HG02884 (cell line): ENCODE results near the gene KBTBD4.
A peak's percentile ranks its signal among the peaks of the same experiment; 100 is the strongest.
"Not testable (repeated sequence)": the region's sequence is repeated elsewhere in the genome, so short reads cannot be mapped to it uniquely, and the experiment has no call there.

Experiments used
- ATAC-seq: cut with Tn5 transposase; IDR thresholded peaks from one replicate; pipeline ENCODE4 v1.9.1; 2021; ENCODE audit warnings: mild to moderate bottlenecking, moderate library complexity; ENCODE audit not compliant: unreplicated experiment

The KBTBD4 gene

DNA sequence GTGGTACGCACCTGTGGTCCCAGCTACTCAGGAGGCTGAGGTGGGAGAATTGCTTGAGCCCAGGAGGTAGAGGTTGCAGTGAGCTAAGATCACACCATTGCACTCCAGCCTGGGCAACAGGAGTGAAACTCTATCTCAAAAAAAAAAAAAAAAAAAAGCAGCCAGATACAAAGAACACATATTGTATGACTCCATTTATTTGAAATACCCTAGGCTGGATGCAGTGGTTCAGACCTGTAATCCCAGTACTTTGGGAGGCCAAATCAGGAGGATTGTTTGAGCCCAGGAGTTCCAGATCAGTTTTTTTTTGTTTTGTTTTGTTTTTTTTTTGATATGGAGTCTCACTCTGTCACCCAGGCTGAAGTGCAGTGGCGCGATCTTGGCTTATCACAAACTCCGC is 16.4 kb downstream of the KBTBD4 start:
- ATAC-seq, result not testable (repeated sequence)

DNA sequence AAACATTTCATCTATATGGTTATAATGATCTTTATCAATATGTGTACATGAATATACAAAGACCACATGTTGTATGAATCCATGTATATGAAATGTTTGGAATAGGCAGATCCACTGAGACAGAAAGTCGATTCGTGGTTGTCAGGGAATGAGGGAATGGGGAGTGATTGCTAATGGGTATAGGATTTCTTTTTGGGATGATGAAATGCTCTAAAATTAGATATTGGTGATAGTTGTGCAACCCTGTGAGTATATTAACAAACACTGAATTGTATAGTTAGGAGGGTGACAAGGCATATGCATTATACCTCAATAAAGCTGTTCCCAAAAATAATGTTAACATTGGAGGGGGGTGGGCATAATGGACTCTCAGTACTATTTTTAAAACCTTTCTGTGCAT is 18.3 kb downstream of the KBTBD4 start:
- ATAC-seq, result no peak

DNA sequence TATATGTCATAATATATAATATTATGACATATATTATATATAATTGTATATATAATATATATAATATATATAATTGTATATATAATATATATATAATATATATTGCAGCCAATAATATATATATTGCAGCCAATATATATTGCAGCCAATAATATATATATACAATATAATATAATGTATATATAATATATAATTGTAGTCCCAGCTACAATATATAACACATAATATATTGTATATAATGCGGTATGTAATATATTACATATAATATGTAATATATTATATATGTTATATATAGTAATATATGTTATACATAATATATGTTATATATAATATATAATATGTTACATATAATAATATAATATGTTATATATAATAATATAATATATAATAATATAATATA is 20.1 kb downstream of the KBTBD4 start:
- ATAC-seq, result no peak

DNA sequence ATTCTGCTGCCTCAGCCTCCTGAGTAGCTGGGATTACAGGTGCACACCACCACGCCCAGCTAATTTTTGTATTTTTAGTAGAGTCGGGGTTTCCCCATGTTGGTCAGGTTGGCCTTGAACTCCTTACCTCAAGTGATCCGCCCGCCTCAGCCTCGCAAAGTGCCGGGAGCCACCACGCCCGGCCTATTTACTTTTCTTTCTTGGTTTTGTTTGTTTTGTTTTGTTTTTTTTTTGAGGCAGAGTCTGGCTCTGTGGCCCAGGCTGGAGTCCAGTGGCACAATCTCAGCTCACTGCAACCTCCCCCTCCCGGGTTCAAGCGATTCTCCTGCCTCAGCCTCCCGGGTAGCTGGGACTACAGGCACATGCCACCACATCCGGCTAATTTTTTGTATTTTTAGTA is 21.8 kb downstream of the KBTBD4 start:
- ATAC-seq, result not testable (repeated sequence)

DNA sequence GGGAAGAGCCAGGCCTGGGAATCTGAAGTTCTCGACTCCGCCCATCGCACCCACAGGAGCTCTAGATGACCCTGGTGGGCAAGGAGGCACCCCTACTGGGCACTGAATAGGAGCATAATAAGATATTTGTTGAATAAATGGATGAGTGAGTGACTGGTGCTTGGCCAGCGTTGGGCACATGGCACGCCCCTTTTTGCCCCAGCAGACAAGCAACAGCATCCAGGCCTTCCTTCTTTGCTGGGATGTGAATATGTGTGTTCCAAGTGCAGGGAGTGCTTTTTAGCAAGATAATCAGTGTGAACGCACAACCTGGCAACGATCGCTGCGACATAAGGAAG is 25.4 kb downstream of the KBTBD4 start:
- peak; percentile 4 for ATAC-seq

DNA sequence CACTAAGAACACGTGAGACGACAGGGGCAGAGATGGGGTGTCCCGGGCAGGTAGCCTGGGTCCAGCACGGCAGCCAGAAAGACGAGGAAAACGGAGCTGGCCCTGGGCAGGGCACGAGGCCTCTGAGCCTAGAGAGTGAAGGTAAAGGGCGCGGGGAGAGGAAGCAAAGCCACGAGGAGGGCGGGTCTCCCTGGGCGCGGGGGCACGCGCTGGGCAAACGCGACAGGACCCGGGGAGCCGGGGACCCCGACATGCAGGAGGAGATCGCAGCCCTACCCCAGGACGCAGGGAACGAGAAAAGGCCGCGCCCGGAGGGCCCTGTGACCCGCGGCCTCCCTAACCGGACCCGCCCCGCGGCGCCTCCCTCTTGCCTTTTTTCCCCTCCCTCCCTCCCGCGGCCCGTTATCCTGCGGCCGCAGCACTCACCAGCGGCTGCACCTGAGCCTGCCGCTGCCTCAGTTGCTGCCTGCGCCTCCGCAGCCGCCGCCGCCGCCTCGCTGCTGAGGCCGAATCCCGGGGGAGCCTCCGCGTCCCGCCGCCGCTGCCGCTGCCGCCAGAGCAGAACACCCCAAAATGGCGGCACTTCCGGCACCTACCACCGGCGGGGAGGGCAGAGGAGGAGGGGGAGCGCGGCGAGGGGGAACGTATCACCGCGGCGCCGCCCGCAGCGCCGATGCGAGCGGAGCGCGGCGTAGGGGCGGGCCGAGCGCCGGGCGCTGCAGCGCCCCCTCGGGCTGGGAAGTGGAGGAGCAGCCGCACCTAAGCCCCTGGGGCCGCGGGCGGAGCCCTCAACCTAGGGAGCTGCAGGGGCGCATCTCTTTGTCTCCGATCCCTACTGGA is 26.0 kb downstream of the KBTBD4 start, which contains the start of gene CELF1:
CELF1 (minus strand) TSS at position 567 of the 840 bp plus-strand sequence. CDS start 53,609 bp downstream, outside the sequence.
- peak; percentile 91 for ATAC-seq

DNA sequence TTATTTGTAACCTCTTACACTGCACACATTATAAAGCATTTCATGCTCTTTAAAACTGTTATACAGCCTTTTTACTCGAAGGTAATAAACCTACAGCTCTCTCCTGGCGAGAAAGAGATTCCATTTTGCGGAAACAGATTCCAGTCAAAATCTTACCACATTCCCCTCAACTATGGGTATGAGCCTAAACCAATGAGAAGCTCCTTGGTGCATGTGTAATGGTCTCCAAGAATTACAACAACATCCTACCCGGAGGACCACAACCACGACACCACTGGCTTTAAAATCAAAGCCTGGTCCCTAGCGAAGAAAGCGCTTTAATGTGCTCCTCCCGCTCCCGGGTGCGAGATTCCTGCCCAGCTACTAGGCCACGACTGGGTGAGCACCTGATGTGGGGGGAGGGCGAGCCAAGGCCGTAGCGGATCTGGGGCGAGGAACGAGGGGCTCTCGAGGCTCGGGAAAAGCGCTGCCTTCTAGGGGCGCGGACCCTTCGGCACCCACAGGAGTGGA is 26.7 kb downstream of the KBTBD4 start:
- peak; percentile 4 for ATAC-seq

DNA sequence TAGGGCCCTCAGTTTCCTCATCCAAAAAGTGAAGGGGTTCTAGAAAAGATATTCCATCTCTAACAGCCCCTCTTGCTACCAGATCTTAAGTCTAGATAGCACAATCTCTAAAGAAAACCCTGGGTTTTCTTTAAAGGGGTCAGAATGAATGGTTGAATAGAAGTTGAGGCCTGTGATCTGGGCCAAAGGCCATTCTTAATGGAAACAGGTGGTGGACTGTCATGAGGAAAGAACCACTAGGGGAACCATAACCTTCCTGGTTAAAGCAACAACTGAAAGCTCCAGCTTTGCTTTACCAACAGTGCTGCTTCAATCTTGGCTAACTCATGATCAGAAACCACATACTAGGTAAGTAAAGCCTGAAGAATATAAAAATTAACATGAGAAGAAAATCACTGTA is 27.7 kb downstream of the KBTBD4 start:
- ATAC-seq, result no peak

DNA sequence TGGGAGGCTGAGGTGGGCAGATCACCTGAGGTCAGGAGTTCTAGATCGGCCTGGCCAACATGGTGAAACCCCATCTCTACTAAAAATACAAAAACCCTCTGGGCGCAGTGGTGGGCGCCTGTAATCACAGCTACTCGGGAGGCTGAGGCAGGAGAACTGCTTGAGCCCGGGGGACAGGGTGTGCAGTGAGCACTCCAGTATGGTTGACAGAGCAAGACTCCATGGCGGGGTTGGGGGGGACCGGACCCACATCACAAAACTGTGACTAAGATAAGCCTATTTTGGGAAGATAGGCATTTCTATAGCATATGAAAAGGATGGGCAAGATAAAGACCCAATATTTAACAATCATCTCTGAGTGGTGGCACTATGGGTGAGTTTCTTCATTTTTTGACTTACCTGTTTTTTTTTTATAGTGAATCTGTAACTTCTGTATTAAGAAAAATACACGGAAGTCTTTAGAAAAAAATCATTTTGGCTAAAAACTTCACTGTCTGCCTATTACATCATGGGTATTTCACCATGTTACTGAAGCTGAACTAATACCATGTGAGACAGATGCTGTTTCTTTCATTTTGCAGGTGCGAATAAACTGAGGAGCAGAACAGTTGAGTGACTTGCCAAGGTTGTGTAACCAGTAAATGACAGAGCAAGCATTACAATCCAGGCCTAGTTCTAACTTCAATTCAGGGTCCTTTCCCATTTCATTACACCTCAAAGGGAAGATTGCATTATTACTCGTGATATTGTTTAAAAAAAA is 28.3 kb downstream of the KBTBD4 start:
- ATAC-seq, result no peak

DNA sequence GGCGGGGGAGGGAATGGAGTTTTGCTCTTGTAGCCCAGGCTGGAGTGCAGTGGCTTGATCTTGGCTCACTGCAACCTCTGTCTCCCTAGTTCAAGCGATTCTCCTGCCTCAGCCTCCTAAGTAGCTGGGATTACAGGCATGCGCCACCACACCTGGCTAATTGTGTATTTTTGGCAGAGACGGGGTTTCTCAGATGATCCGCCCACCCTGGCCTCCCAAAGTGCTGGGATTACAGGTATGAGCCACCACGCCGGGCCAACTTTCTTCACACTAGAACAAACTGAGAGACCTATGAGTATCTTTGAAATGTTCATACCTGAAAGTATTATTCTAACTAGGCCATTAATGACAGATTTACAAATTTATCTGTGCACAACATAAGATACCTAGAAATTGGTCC is 32.5 kb downstream of the KBTBD4 start:
- not testable (repeated sequence) for ATAC-seq

DNA sequence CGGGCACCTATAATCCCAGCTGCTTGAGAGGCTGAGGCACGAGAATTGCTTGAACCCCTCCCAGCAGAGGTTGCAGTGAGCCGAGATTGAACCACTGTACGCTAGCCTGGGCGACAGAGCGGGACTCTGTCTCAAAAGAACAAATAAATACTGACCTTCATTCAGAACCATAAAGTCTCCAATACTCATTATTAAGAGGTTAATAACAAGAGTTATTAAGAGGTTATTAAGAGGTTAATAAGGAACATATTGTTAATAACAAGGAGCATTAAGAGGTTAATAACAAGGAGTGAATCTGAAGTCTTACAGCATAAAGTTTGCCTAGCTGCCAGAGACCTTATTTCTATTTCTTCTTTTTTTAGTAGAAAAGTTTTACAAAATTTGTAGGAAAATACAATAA is 33.5 kb downstream of the KBTBD4 start:
- ATAC-seq, result no peak

DNA sequence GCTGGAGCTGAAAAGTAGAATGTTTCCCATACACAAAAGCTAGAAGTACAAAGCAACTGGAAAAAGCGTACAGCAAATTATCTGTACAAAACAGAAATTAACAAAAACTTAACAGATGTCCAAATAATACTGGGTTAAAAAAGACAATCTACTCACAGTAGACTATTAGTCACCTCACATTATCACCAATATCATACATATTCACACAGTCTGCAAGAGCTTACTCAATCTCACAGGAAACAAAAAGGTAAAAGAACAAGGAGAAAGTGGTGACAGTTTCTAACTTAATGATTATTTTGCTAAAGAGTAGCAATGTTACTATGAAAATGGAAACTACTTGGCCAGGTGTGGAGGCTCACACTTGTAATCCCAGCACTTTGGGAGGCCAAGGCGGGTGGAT is 37.7 kb downstream of the KBTBD4 start:
- ATAC-seq, result no peak

DNA sequence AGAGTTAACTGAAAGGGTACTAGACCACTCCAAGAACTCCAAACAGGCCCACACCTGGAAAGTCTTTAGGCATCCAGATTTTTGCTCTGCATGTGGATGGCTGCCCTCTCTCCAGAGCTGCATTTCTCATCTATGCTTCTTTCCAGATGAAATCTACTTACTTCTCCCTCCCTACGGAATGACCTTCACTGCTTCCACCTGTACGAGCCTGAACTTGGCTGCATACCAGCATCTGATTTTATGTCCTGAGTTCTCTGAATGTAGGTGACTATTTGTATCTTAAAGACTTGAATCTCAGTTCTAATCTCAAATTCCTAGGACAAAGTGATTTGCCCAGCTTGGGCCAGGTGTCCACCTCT is 39.1 kb downstream of the KBTBD4 start:
- ATAC-seq, result no peak

DNA sequence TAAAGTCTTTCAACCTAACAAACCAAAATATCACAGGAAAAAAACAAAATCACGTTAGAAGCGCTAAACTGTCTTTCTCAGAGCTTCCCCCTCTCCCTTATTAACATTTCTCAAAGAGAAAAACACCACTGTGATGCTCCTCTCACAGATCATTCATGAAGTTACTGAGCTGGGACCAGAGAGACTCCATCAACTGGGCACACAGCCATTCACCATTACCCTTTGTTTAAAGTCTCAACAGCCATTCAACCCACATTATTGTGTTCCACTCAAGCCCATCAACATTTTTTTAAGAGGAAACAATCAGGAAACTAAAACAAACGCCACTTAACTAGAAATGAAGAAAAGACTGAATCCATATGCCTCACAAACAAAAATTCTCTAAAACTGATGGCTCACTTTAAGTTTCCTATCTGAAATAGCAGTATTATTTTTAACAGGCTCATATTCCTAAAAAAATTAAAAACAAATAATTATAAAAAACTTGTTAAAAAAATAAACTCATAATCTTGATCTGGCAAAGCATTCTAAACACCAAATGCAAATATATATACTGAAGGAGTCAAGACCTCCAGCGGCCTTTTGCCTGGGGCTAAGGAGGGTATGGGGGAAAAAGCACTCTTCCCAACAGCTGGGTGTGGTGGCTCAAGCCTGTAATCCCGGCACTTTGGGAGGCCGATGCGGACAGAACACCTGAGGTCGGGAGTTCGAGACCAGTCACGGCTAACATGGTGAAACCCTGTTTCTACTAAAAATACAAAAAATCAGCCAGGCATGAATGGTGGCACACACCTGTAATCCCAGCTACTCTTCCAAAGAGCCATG is 39.8 kb downstream of the KBTBD4 start:
- ATAC-seq, result no peak

DNA sequence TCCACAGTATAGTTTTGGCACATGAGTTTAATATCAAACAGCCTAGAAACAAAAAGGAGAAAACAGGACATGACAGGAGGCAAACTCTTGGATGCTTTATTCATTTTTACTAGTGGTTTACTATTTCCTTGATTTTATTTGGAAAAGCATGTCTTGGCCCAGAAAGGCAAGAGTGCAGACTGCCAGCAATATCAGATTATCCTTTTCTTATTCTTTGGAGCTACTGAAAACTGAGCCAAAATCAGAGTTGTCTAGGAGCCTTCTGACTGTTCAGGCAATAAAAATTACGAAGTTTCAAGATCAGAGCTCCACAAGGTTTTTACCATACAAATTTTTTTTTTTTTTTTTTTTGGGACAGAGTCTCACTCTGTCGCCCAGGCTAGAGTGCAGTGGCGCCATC is 41.9 kb downstream of the KBTBD4 start:
- no peak for ATAC-seq

DNA sequence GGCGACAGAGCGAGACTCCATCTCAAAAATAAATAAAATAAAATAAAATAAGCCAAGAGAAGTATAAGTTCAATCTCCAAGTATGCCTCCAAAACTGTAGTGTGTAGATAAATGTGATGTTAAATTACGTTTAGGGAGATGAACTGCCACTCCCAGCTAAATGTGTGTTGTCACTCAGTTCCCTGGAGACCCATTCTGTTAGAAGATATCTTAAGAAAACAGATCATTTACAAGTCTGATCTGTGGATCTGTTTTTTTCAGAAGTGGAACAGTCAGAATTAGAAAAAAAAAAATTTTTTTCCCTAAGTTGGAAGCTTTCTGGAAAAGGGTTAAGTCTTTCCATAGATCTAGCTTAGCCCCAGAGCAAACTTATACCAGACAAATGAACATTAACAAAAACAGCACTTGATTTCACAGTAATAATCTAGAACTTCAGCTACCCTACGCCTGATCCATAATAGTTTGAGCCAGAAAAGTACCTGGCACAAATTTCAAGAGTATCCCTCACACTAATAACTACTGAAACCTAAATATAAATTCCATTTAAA is 44.0 kb downstream of the KBTBD4 start:
- ATAC-seq, result no peak

DNA sequence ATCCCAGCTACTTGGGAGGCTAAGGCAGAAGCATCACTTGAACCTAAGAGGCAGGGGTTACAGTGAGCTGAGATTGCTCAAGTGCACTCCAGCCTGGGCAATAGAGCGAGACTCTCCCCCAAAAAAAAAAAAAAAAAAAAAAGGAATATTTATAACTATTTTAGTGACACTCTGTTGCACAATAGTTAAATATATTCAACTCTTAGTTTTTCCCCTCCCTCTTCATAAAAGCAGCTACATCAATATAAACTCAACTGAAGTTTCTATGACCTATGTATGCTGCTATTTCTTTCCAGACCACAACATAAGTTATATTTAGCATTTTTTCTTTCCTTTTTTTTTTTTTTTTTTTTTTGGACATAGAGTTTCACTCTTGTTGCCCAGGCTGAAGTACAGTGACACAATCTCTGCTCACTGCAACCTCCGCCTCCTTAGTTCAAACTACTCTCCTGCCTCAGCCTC is 45.0 kb downstream of the KBTBD4 start:
- ATAC-seq, result no peak

DNA sequence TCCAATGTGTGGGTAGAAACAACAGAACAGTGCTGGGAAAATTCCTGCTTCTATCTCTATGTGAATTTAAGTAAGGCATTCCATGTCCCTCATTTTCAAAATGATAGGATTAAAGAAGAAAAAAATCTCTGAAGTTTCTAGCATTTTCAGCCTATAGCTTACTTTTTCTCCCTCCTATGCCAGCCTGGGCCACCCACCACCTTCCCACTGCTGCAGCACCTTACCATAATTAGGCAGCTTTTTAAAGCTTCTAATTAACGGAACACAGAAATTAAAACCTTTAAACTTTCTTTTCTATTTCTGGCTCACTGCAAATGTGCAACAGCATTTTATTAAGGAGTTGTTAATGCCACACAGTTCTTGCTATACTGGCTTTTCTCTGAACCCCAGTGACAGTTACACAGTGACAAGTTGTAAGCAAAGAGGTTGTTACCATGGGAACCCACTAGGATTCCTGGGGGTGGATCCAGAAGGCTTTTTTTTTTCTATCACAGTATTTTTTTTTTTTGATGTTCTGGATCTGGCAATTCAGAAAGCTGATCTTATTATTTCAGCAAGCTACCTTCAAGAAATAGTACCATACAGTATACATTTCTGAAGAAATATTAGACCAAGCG is 46.1 kb downstream of the KBTBD4 start:
- ATAC-seq, result no peak

DNA sequence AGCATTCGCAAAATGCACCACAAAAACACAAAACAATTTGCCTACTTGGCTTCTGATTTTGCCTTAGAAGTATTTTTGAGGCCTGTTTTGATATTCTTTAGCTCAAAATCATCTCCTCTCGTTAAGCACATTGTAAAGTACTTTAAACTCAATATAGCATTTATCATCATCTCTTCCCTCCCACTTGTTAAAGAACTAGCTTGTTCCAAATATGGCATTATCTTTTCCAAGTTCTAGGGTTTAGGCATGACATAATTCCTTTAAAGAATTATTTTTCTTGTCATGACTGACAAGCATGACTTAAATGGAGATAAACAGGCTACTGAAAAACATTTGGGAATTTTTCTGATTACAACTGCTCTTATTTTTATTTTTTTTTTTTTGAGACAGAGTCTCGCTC is 47.1 kb downstream of the KBTBD4 start:
- no peak for ATAC-seq

DNA sequence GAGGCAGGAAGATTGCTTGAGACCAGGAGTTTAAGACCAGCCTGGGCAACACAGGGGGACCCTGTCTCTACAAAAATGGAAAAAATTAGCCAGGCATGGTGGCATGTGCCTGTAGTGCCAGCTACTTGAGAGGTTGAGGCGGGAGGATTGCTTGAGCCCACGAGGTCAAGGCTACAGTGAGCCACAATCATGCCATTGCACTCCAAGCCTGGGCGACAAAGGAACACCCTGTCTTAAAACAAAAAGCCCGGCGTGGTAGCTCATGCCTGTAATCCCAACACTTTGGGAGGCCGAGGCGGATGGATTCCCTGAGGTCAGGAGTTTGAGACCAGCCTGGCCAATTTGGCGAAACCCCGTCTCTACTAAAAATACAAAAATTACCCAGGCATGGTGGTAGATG is 48.0 kb downstream of the KBTBD4 start:
- not testable (repeated sequence) for ATAC-seq
